T1000 (cell line): ENCODE measurements around the gene IGSF10.
A peak's percentile ranks its signal among the peaks of the same experiment; 100 is the strongest.

Source experiments
- DNase-seq: peaks from one replicate; lab custom pipeline; 2025; ENCODE audit warnings: mixed read lengths; lab: John Stamatoyannopoulos, UW

Gene IGSF10

GRCh38 chr3:151462991-151463390, 2.1 kb upstream of the IGSF10 start:
- DNase-seq: no peak

GRCh38 chr3:151462278-151462780, 1.5 kb upstream of the IGSF10 start:
- DNase-seq: no peak

- no peak for DNase-seq
These were observed 633 bp downstream of the IGSF10 start for GRCh38 chr3:151460228-151460627.

- DNase-seq: no peak
These were observed 1.5 kb downstream of the IGSF10 start for GRCh38 chr3:151459358-151459757.

- DNase-seq: no peak
These were observed 4.8 kb downstream of the IGSF10 start for GRCh38 chr3:151456065-151456464.

DNA sequence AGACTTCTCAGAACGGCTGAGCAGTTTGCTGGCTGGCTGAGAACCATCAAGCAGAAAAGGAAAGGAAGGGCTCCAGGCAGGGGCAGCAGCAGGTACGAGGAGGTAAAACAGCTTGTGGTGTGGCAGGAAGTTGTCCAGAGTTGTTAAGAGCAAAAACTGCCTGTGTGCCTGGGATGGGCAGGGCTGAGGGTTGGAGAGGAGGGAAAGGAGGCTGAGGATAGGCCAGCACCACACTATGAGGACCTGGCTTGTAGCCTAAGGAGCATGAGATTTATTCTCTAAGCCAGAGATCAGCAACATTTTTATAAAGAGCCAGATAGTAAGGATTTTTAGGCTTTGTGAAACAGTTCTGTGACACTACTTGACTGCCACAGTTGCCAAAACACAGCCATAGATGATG, 8.0 kb downstream of the IGSF10 start:
- DNase-seq: no peak

- no peak for DNase-seq
These were observed 8.5 kb downstream of the IGSF10 start for GRCh38 chr3:151452368-151452767.

GRCh38 chr3:151446002-151446340, 14.9 kb downstream of the IGSF10 start:
- no peak for DNase-seq

DNA sequence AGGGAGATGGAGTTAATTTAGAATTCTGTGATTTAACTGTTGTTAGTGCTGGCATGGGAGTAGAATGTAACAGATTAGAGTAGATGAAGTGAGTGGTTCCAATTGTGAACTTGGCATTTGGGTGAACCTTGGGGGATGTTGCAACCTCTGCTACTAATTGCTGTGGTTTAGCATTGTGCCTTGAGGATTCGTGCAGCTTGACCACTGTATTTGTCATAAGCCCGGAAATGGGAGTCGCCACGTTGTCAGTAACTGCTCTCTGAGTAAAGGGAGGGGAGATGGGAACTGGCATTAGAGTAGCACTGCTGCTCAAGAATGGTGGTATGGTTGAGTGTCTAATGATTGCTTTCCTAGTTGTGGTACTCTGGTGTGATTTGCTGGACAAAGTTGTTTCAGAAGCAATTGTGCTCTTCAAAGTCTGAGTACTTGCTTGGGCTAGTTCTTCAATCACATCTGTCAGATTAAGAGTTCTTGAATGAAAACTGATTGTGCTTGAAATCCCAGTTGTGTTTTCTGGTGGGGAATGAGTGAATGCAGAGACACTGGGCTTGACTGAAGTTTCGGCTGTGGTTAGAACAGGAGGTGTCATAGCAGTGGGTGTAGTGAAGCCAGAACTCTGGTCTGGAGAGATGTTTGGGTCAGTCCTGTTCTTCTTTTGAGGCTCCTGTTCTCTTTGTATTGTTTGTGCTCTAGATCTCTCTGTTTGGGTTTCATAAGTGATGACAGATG, 15.4 kb downstream of the IGSF10 start:
- peak; percentile 15 for DNase-seq

- no peak for DNase-seq
These were observed 17.3 kb downstream of the IGSF10 start for GRCh38 chr3:151443583-151443982.

- DNase-seq: no peak
These were observed 19.9 kb downstream of the IGSF10 start for GRCh38 chr3:151440940-151441339.

- DNase-seq: peak; percentile 11
These were observed 21.2 kb downstream of the IGSF10 start for GRCh38 chr3:151439652-151440125.

DNA sequence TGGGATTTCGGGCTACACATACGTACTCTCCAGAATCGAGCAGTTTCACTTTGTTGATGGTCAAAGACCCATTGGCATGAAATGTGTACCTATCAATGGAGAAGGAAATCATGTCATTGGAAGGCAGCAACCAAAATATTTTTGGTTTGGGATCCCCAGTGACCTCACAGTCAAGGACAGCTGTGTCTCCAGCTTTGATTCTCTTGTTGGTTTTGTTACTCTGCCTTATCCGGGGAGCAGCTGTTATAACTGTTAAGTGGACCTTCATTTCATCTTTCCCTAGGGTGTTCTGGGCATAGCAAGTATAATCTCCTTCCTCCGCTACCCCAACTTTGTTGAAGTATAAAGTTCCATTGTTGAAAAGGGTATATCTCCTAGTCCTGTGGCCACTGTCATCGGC, 23.0 kb downstream of the IGSF10 start:
- DNase-seq: no peak

GRCh38 chr3:151436675-151437446, 24.0 kb downstream of the IGSF10 start:
- no peak for DNase-seq

DNA sequence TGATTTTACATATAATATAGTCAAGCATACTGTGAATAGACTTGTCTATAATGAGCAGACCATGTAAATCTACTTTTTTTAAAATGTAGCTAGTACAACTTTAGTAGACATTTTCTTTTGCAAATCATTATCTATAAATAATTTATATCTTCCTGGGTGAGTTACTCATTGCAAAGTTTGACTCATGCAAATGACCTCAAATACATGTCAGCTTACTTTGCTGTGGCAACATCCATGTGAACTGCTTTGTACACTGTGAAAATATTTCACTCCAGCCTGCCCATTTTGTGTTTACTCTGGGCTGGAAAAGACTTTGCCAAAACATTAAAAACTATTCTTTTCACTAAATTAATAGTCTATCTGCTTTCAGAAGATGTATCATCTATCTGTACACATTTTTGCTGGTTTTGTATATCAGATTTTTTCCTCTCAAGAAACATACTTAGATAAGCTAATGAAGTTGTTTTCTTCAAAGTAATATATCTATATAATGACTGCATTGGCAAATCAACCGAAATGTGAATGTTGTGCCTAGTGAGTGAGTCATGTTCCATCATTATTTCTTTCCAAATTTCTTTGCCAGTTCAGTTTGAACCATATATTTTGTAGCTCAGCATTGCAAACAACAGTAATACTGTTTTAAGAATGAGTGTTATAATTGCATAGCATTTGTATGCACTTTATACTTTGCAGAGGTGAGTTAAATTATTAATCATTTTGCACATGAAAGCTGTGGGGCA, 26.5 kb downstream of the IGSF10 start:
- no peak for DNase-seq

GRCh38 chr3:151432616-151433372, 28.1 kb downstream of the IGSF10 start:
- DNase-seq: no peak

GRCh38 chr3:151431940-151432339, 28.9 kb downstream of the IGSF10 start:
- no peak for DNase-seq

DNA sequence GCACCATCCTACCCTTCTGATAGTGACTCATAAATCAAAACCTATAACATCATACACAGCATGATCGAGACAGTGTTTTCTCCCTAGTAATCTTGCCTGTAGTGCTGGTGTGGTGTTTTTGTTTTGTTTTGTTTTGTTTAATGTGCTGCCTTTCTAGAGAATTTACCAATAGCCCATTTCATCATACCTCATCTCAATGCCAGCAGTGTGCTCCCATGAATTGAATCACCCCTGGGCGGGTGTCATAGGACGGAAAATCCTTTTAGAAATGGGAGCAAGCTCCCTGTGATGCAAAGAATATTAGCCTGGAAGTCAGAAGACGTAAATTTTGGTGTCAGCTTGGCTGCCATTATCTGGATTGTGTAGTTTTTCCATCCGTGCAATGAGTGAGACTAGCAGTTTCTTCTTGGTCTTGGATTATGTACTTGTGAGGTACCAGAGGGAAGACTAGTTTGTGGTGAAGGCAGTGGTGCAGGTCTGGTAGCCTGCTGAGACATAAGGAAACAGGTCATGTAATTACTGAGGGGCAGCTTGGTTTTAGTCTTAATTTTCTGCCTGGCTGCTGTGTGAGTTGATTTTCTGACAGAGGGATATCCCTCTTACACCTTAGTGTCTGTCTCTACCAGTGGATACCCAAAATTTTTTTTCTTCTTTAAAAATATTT, 29.9 kb downstream of the IGSF10 start:
- DNase-seq: no peak

DNA sequence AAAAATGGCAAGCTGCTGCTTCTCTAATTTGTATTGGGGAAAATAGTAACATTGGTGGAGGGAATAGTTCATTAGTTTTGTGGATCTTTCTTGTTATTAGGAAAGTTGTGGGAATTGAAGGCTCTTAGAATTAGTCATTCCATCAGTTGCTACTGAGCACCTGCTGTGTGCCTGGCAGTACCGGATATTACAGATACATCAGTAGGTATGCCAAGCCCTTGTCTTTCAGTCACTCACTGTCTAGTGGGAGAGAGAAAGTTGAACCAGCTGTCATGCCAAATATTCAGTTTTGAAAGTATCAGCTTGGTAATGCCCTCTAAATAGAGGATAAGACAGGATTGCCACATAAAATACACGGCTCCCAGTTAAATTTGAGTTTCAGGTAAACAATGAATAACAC, 32.5 kb downstream of the IGSF10 start:
- no peak for DNase-seq

GRCh38 chr3:151426341-151426657, 34.6 kb downstream of the IGSF10 start:
- DNase-seq: no peak

GRCh38 chr3:151425627-151426340, 35.1 kb downstream of the IGSF10 start:
- no peak for DNase-seq
